T-helper 9 cell (primary cell): ENCODE data around the gene SNX32.

ENCODE experiments used
- DNase-seq: peaks from one replicate; pipeline ENCODE4 v3.0.0-alpha.2; 2020

SNX32 gene

DNA sequence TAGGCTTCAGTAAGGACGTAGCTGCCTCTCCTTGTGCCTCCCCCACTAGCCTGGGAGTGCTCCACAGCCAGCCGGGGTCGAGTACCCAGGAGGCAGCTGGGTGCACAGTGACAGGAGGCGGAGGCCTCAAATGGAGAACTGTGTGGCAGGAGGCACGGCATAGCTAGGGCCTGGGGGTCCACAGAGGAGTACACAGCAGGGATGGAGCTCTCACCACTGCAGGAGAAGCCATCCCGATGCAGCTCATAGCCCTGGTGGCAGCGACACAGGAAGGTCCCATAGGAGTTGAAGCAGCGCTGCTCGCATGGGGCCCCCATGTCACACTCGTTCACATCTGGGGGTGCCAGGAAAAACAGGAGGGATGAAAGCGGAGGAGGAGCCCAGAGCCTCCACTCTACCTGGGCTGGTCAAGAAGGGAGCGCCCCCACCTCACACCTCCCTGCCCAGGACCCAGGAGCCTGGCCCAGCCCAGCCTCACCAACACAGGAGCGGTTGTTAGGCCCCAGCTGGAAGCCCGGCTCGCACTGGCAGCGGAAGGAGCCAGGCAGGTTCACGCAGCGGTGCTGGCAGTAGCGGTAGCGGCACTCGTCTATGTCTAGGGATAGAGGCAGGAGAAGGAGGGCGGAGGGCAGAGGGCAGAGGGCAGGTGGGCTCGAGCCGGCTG, 36.0 kb downstream of the SNX32 start:
- DNase-seq = no peak

GRCh38 chr11:65870307-65870658, 36.5 kb downstream of the SNX32 start:
- no peak for DNase-seq

DNA sequence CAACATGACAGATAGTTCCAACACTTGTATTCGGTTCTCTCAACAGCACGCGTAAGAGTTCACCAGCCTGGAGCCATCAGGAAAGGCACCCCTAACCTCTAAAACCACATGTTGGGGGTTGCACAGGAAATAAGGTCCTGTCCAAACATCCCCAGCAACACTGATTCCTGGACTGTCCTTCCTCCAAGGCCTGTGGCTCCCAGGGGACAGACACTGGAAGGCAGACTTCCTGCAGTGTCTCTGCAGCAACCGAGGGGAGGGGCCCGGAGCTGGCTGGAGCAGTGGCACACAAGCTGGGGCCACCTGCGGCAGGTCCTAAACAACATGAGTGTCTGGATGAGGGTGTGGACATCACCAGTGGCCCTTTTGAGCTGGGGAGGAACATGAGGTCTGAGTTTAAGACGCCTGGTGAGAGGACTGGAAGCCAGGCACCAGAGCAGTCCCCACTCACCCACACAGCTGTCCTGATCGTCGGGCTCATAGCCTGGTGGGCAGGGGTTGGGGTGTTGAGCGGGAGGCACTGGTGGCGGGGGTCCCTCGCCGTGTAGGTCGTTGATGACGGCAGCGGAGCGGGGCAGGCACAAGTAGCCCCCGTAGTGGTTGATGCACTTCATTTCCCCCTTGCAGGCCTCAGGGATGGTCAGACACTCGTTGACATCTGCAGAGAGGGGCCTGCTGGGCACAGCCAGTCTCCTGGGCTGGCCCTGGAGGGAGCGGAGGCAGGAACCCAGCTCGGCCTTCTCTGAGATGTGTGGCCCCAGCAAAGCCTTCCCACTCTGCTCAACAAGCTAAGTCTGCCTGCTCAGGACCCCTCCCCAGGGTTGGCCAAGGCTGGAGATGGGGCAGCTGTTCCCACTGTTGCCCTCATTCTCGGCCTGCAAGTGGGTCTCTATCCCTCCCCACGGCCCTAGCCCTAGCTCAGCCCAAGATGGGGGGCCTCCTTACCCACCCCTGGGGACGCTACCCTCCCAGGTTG, 37.2 kb downstream of the SNX32 start:
- DNase-seq = no peak

GRCh38 chr11:65871811-65872548, 38.2 kb downstream of the SNX32 start:
- no peak for DNase-seq

DNA sequence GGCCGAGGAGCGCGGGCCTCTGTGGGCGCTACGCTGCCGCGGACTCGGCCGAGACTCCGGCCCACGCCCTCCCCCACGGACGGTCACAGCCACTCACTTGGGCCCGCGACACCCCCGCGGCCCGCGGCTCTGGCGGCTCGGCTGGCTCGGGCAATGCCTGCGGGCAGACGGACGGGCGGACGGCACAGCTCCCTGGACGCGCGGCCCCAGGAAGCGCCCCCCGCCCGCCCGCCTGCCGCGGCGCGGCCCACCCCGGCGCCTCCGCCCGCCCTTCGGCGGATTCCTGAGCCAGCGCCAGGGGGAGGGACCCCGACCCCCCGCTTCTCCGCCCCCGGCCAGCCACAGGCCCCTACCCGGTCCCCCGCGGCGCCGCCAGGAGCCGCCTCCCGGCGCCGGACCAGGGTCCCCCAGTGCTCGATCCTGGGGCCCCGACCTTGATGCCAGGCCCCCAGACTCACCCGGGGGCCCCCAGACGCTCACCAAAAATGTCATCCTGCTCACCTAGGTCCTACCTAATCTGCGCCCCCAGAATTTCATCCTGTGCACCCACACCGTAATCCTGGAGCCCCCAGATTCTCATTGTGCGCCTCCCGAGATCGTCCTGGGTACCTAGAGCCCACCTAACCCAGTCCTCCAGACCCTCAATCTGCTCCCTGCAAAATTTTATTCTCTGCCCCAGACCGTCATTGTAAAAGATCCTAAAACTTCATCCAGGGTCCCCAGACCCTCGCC, 39.0 kb downstream of the SNX32 start, which contains the start of gene EFEMP2:
Gene EFEMP2 (minus strand): TSS at position 215 of the 732 bp plus-strand sequence. CDS start 446 bp downstream, outside the sequence.
- no peak for DNase-seq

GRCh38 chr11:65873318-65874156, 39.8 kb downstream of the SNX32 start:
- DNase-seq = peak; percentile 97

DNA sequence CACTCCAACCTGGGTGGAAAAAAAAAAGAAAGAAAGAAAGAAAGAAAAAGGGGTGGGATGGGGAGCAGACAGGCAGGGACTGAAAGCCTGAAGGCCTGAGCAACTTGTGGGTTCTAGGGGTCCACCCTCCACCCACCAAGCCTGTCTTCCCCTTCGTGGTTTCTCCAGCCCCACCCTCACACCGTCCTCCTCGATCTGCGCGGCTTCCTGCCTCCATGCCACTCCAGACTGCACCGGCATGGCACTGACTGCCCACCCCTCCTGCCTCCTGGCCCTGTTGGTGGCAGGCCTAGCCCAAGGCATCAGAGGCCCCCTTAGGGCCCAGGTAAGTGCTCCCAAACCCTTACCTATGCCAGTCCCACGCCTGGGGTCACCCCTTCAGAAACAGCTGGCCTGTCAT, 45.9 kb downstream of the SNX32 start, which contains the start of gene CTSW:
Gene CTSW (plus strand): TSS at position 221 of the 400 bp plus-strand sequence. CDS start 18 bp downstream, at position 239.
- DNase-seq = peak; percentile 31

GRCh38 chr11:65880027-65880426, 46.3 kb downstream of the SNX32 start:
- DNase-seq = no peak

DNA sequence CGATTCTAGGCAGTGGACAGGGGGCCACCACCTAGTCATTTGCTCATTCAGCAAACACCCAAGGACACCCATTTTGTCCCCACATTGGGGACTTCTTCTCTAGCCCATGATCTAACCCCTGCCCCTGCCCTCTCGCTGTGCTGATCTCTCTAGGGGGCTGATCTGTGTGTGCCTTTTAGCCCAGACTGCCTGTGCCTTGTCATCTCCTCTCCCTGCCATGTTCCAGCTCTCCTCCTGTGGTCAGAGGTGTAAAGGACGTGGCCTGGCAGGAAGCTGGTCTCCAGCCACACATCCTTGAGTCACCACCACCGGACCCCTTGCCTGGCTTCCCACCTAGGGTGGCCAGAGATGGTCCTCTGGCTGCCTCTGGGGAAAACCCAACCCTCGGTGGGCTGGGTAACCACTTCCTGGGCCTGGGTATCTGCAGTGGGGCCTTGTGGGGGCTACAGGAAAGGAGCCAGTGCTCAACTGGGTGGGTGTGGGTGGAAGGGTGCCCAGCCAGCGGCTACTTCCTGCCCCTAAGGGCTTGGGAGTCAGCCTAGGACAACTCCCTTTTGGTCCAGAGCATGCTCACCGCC, 47.2 kb downstream of the SNX32 start:
- DNase-seq = no peak

- no peak for DNase-seq
Measured at GRCh38 chr11:65882120-65883057, 48.6 kb downstream of the SNX32 start.

GRCh38 chr11:65883058-65883761, 49.4 kb downstream of the SNX32 start:
- DNase-seq = no peak

DNA sequence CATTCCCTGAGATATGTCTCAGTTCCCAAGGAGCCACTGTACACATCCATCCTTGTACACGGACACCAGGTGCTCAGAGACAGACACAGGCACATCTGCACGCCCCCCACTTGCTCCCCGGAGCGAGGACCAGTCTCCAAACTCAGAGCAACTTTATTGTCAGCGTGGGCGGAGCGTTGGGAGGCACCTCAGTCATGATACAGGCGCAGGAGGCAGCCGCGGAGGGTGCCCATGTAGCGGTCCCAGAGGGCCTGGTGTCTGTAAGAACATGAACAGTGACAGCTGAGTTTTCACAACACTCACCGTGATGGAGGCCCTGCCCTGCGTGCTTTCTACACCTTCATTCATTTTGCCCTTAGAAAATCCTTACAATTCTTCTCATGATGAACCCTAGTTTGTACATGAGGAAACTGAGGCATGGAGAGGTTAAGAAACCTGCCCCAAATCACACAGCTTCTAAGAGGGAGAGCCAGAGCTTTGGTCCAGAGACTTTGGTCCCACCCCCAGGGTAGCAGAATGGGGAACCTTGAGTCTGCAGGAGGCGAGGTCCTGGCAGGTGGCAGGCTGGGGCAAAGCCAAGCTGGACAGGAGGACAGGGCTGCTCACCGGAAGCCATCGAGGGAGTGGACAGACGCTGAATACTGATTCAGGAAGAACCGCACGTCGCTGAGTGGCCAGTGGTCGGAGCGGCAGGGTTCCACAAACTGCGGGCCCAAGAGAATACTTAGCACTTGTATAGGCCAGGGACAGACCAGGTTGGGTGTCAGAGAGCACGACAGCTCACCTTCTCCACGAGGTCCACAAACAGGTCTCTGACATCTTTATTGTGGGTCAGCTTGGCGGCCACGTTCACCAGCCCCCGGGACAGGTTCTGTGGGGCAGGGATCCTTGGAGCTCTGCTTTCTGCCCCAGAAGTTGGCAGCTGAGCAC, 50.3 kb downstream of the SNX32 start:
- no peak for DNase-seq

DNA sequence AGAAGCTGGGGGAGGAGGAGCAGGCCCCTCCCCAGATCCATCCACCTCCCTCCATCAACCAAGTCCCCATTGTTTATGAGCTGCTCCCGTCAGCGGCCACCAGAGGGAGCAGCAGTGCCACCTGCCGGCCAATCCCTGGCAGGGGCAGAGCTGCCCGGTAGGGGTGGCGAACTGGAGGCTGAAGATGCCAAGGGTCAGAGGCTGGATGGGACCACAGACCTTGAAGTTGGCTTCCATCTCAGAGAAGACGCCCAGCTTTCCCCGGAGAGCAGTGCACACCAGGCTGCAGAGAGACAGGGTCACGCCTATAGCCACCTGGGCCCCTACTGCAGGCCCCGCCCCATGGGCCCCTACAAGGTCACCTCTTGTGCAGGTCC, 50.9 kb downstream of the SNX32 start:
- DNase-seq = peak; percentile 81

- DNase-seq = no peak
Measured at GRCh38 chr11:65885231-65885630, 51.5 kb downstream of the SNX32 start.

- no peak for DNase-seq
Measured at GRCh38 chr11:65885808-65886536, 52.2 kb downstream of the SNX32 start.

DNA sequence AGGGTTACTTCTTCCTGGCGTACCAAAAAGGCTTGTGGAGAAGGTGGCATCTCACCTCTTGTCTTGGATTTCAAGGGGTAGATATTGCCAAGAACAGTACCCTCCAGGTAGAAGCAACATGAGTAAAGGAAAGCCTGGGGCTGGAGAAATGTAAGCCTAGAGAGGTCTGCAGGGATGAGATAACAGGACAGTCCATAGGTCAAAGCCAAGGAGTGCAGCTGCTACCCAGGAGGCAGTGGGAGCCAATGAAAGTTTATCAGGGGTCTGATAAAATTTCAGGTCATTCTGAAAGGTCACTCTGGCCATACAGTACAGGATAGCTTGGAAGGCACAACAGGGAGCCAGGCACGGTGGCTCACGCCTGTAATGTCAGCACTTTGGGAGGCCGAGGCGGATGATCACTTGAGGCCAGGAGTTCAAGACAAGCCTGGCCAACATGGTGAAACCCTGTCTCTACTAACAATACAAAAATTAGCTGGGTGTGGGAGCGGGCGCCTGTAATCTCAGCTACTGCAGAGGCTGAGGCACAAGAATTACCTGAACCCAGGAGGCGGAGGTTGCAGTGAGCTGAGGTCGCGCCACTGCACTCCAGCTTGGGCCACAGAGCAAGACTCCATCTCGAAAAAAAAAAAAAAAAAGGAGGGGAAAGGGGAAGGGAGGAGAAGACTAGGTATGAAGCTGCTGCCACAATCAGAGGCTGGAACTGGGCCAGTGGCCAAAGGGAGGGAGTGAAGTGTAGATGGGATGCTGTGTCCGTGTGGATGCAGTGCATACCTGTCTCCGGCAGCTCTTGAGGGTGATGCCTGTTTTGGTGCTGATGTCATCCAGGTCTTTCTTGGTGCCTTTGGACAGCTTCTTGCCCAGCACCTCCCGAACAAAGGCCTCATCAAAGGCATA, 53.3 kb downstream of the SNX32 start:
- DNase-seq = no peak
